CD14-positive monocyte (primary cell): ENCODE measurements around the gene NKPD1. TPM values are rescaled to one million over a fixed set of nuclear protein-coding genes. Genes with fewer than 3 reads are reported as not detected.
A peak's percentile ranks its signal among the peaks of the same experiment; 100 is the strongest.

ENCODE experiments used
- DNase-seq, 3 donors: peaks; one replicate each; pipeline ENCODE4 v3.0.0-alpha.2; 2011 to 2022
- H2AFZ ChIP-seq: 2 replicates; pipeline ENCODE4 v1.6.0; 2012; ENCODE audit warnings: mild to moderate bottlenecking, low read depth, low read length, inconsistent platforms; ENCODE audit not compliant: insufficient read depth, poor library complexity, severe bottlenecking
- H3K27ac ChIP-seq, 2 donors: 1 replicate in 1 of 2; 2 replicates in 1 of 2; pipeline ENCODE4 v1.5.1; 2012 to 2013; ENCODE audit warnings: low read length in 2 of 2, control low read depth in 1 of 2, inconsistent platforms in 1 of 2, low read depth in 1 of 2, mild to moderate bottlenecking in 1 of 2
- H3K27me3 ChIP-seq, 2 donors: one replicate each; pipeline versions ENCODE4 v1.6.0 to v1.6.1; 2011 to 2013; ENCODE audit warnings: low read length in 2 of 2; ENCODE audit not compliant: control insufficient read depth in 2 of 2, insufficient read depth in 2 of 2
- H3K36me3 ChIP-seq, 2 donors: replicated peaks in 1 of 2; 1 replicate in 1 of 2; 2 replicates in 1 of 2; pipeline versions ENCODE4 v1.5.1 to v1.6.1; 2012 to 2013; ENCODE audit warnings: low read length in 2 of 2, control low read depth in 1 of 2, inconsistent platforms in 1 of 2, mild to moderate bottlenecking in 1 of 2; ENCODE audit not compliant: insufficient read depth in 2 of 2, control insufficient read depth in 1 of 2
- H3K4me1 ChIP-seq, 2 donors: 1 replicate in 1 of 2; 2 replicates in 1 of 2; pipeline versions ENCODE4 v1.5.1 to v1.6.1; 2012 to 2013; ENCODE audit warnings: low read length in 2 of 2, control low read depth in 1 of 2, inconsistent platforms in 1 of 2, mild to moderate bottlenecking in 1 of 2, moderate library complexity in 1 of 2; ENCODE audit not compliant: insufficient read depth in 2 of 2, control insufficient read depth in 1 of 2
- H3K4me2 ChIP-seq: replicated peaks from 2 replicates; pipeline ENCODE3; 2012; ENCODE audit warnings: low read length, moderate library complexity, mild to moderate bottlenecking; ENCODE audit not compliant: poor library complexity, severe bottlenecking; ENCODE audit errors: extremely low read depth
- H3K4me3 ChIP-seq, 3 experiments: fragments of 200-600 bp in 1 of 3; sonication (generic) in 1 of 3; replicated peaks in 1 of 3; 1 replicate in 2 of 3; 2 replicates in 1 of 3; pipeline ENCODE4 v1.5.1; 2011 to 2013; ENCODE audit warnings: low read length in 3 of 3, mild to moderate bottlenecking in 3 of 3, control low read depth in 2 of 3, low read depth in 2 of 3, inconsistent platforms in 1 of 3, moderate library complexity in 1 of 3
- H3K79me2 ChIP-seq: 2 replicates; pipeline ENCODE4 v1.6.0; 2012; ENCODE audit warnings: mild to moderate bottlenecking, control low read depth, inconsistent platforms, low read length, moderate library complexity; ENCODE audit not compliant: insufficient read depth
- H3K9ac ChIP-seq: 2 replicates; pipeline ENCODE4 v1.6.0; 2017; ENCODE audit warnings: low read length, mild to moderate bottlenecking; ENCODE audit not compliant: insufficient read depth, poor library complexity, severe bottlenecking
- H3K9me3 ChIP-seq, 2 donors: replicated peaks in 1 of 2; 1 replicate in 1 of 2; 2 replicates in 1 of 2; pipeline versions ENCODE4 v1.5.1 to v1.6.1; 2012 to 2013; ENCODE audit warnings: low read length in 2 of 2, control low read depth in 1 of 2; ENCODE audit not compliant: control insufficient read depth in 1 of 2, insufficient read depth in 1 of 2
- H4K20me1 ChIP-seq: 2 replicates; pipeline ENCODE4 v1.6.0; 2012; ENCODE audit warnings: mild to moderate bottlenecking, low read length, control low read depth, moderate library complexity; ENCODE audit not compliant: insufficient read depth
- H3K27ac Mint-ChIP-seq, 7 donors: one replicate each; pipeline ENCODE4 v1.8.0; 2020; ENCODE audit warnings: mild to moderate bottlenecking in 7 of 7, mixed read lengths in 7 of 7, moderate library complexity in 6 of 7, inconsistent platforms in 2 of 7
- H3K27me3 Mint-ChIP-seq, 3 donors: one replicate each; pipeline ENCODE4 v1.8.0; 2021 to 2022; ENCODE audit warnings: low read depth in 3 of 3, mild to moderate bottlenecking in 3 of 3, mixed read lengths in 3 of 3, moderate library complexity in 3 of 3, inconsistent platforms in 1 of 3
- H3K36me3 Mint-ChIP-seq, 2 donors: one replicate each; pipeline ENCODE4 v1.8.0; 2020; ENCODE audit warnings: mixed read lengths in 2 of 2, inconsistent platforms in 1 of 2, mild to moderate bottlenecking in 1 of 2
- H3K4me1 Mint-ChIP-seq: one replicate; pipeline ENCODE4 v1.8.0; 2020; ENCODE audit warnings: mild to moderate bottlenecking, mixed read lengths
- H3K4me3 Mint-ChIP-seq, 2 donors: one replicate each; pipeline ENCODE4 v1.8.0; 2020; ENCODE audit warnings: mild to moderate bottlenecking in 2 of 2, mixed read lengths in 2 of 2, moderate library complexity in 1 of 2
- H3K9me3 Mint-ChIP-seq, 7 donors: one replicate each; pipeline ENCODE4 v1.8.0; 2020 to 2022; ENCODE audit warnings: mixed read lengths in 7 of 7, mild to moderate bottlenecking in 6 of 7, moderate library complexity in 6 of 7, inconsistent platforms in 2 of 7
- WGBS: methylation state at CpG from one replicate; pipeline ENCODE4 v1.1.5; 2013; ENCODE audit warnings: missing lambda C conversion rate; ENCODE audit not compliant: insufficient coverage; 5-methylcytosine and 5-hydroxymethylcytosine counted together
- intact Hi-C, 2 donors: fragments of 100-400 bp; cut with micrococcal nuclease; formaldehyde crosslinking; loops; one replicate each; pipeline versions ENCODE4 v1.15.0 to v1.15.1; 2023
- polyA plus RNA-seq, 3 donors: library from polyadenylated mRNA; depleted of rRNA in 1 of 3; unstranded in 2 of 3; stranded (reverse) in 1 of 3; fragments of 300-500 nt in 2 of 3; fragments of >200 nt in 1 of 3; fragmentation: Illumina TruSeq in 2 of 3; gene quantifications; 1 replicate in 2 of 3; 2 replicates in 1 of 3; pipeline ENCODE4 v1.2.3, GENCODE V29; 2012 to 2021
- TF ChIP-seq, protein P1 (sequence below): fragments of 200-600 bp; IDR thresholded peaks from one replicate; pipeline ENCODE4 v1.8.0; 2022; ENCODE audit warnings: antibody characterized with exemption, mild to moderate bottlenecking

Gene NKPD1
- polyA plus RNA-seq, 3 donors = 0.11 TPM; not detected in 2

DNA sequence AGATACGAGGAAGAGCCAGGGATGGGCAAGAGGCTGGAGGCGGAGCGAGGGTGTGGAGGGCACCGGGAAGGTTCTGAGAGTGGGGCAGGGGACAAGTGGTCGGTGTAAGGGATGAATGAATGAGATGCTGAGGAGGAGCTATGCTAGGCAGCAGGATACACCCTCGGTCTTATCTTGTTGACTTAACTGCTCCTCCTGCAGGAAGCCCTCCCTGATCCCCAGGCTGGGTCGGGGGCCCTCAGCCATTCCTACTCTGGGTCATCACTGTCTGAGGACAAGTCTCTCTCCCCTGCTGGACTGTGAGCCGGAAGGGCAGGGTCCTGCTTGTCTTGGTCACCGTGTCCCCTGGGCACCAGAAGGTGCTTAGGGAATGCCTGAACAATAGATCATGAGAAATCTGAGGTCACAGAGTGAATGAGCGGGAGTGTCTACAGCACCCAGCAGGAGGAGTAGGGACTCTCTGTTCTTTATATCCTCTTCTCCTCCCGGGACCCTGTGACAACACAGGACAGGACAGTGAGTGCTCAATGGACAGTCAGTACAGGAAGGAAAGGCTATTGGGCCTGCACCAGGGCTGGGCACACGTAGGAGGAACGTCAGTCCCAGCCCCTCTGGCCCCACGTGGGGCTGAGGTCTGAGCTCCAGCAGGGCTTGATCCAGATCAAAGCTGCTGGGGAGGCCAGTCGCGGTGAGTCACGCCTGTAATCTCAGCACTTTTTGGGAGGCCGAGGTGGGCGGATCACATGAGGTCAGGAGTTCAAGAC is 6.5 kb downstream of the NKPD1 start:
- TF ChIP-seq, protein P1, sequence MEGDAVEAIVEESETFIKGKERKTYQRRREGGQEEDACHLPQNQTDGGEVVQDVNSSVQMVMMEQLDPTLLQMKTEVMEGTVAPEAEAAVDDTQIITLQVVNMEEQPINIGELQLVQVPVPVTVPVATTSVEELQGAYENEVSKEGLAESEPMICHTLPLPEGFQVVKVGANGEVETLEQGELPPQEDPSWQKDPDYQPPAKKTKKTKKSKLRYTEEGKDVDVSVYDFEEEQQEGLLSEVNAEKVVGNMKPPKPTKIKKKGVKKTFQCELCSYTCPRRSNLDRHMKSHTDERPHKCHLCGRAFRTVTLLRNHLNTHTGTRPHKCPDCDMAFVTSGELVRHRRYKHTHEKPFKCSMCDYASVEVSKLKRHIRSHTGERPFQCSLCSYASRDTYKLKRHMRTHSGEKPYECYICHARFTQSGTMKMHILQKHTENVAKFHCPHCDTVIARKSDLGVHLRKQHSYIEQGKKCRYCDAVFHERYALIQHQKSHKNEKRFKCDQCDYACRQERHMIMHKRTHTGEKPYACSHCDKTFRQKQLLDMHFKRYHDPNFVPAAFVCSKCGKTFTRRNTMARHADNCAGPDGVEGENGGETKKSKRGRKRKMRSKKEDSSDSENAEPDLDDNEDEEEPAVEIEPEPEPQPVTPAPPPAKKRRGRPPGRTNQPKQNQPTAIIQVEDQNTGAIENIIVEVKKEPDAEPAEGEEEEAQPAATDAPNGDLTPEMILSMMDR = no peak
- no peaks in the 10 kb centered on the region for H3K36me3 ChIP-seq
- no peak overlapping the region for H3K27ac ChIP-seq
- H3K4me2 ChIP-seq = peak overlapping the region; percentile 57
- no peak for DNase-seq
- peaks cover 18% of the 10 kb centered on the region for H3K4me1 Mint-ChIP-seq
- H3K4me3 ChIP-seq = peak overlapping the region in 1 of 3 experiments; percentile 44
- H3K4me3 Mint-ChIP-seq = peak overlapping the region in 1 of 2 donors; percentile 81
- H3K9me3 ChIP-seq = peaks cover 0 to 19% of the 10 kb centered on the region in 2 donors
- peaks cover 0 to 7% of the 10 kb centered on the region in 2 donors for H3K36me3 Mint-ChIP-seq
- H3K27ac Mint-ChIP-seq = no peak overlapping the region
- peaks cover 14 to 24% of the 10 kb centered on the region in 2 donors for H3K4me1 ChIP-seq
- peaks cover 14 to 47% of the 10 kb centered on the region in 2 donors for H3K27me3 ChIP-seq
- intact Hi-C loops = no loop called here
- no peaks in the 10 kb centered on the region for H3K79me2 ChIP-seq
- H3K9ac ChIP-seq = no peak overlapping the region
- 66% methylated on average over 12 of the region's 19 CpGs for WGBS
- peaks cover 50 to 78% (median 70%) of the 10 kb centered on the region in 3 donors for H3K27me3 Mint-ChIP-seq
- H4K20me1 ChIP-seq = no peaks in the 10 kb centered on the region
- H3K9me3 Mint-ChIP-seq = peaks cover 0 to 18% (median 10%) of the 10 kb centered on the region in 7 donors
- no peak overlapping the region for H2AFZ ChIP-seq

DNA sequence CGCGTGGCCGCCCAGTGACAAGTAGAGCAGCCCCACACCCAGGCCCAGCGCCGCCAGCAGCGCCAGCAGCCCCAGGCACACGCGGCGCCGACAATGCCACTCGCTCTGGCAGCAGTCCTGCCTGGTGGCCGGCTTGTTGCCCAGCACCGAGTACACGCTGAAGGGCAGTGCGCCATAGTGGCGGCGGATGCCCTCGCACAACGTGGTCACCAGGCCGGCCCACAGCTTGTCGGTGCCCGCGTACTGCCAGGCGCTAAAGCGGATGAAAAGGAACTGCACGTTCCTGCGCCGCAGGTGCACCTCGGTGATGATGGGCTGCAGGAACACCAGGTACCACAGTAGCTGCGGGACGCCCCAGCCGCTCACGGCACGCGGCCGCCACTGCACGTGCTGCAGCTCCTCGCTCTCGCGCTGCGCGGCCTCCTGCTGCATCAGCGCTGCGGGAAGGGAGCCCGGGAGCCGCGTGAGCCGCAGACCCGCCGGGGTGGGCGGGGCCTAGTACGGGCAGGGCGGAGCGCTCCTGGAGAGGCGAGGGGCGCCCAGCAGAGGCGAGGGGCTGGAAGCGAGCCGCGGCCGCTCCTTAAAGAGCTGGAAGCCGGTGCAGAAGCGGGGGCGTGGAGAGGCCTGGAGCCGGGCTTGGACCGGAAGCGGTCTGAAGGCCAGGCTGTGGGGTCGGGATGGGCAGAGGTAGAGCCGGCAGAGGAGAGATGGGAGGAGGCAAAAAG is 7.3 kb downstream of the NKPD1 start:
- Histone ChIP-seq H2AFZ (peak overlapping the region; percentile 21), H3K4me2 (peak overlapping the region; percentile 57), H3K27me3 (peaks cover 14 to 42% of the 10 kb centered on the region in 2 donors), H3K4me1 (peaks cover 14 to 24% of the 10 kb centered on the region in 2 donors), H3K27ac (no peak overlapping the region), H3K36me3 (no peaks in the 10 kb centered on the region), H4K20me1 (no peaks in the 10 kb centered on the region), H3K9me3 (peaks cover 0 to 19% of the 10 kb centered on the region in 2 donors), H3K4me3 (peak overlapping the region in 1 of 3 experiments; percentile 44), H3K9ac (no peak overlapping the region), H3K79me2 (no peaks in the 10 kb centered on the region)
- Mint-ChIP-seq H3K27ac (no peak overlapping the region), H3K9me3 (peaks cover 0 to 18% (median 10%) of the 10 kb centered on the region in 7 donors), H3K4me1 (peaks cover 18% of the 10 kb centered on the region), H3K36me3 (peaks cover 0 to 7% of the 10 kb centered on the region in 2 donors), H3K27me3 (peaks cover 46 to 71% (median 62%) of the 10 kb centered on the region in 3 donors), H3K4me3 (peak overlapping the region in 1 of 2 donors; percentile 88)
- TF ChIP-seq, protein P1 = no peak
- intact Hi-C loops = no loop called here
- DNase-seq = no peak
- WGBS = 3% methylated on average over 69 of the region's 69 CpGs
